GM21717 (cell line): Measurements from ENCODE around the gene POGK.

Source experiments
- ATAC-seq: cut with Tn5 transposase; IDR thresholded peaks from one replicate; pipeline ENCODE4 v1.9.1; 2021; ENCODE audit warnings: mild to moderate bottlenecking, moderate library complexity; ENCODE audit not compliant: unreplicated experiment

Gene POGK

DNA sequence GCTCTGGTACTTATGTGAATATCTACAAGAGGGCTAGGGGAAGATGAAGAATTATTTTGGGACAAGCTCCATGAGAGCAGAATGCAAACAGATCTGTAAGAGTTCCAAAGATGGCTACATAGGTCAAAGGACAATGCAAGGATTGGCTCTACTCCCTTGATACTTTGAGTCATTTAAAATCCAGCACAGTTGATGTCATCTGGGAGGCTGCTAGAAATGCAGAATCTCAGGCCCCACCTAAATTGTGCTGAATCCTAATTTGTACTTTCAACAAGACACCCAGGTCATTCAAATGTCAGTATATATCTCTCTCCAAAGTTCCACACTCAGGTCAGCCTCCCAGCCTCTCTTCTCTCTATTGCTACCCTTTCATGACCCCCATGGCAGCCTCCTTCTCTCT is 60.5 kb downstream of the POGK start:
- no peak for ATAC-seq

DNA sequence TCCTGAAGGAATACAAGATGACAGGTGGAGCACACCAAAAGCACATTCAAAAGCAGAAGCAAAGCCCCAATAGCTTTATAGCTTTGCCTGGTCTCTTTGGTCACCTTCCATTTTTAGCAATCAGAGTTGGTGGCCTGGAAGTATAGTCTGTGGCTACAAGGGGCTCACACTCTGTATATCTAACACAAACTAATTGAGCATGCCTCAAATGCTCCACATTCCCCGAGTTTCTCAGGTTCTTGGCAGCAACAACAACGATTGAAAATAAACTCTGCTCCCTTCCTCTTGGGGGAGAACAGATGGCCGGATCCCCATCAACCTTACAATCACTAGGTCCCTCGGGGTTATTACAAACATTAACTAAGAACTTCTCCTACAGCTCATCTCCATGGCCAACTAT is 61.7 kb downstream of the POGK start:
- ATAC-seq: no peak

DNA sequence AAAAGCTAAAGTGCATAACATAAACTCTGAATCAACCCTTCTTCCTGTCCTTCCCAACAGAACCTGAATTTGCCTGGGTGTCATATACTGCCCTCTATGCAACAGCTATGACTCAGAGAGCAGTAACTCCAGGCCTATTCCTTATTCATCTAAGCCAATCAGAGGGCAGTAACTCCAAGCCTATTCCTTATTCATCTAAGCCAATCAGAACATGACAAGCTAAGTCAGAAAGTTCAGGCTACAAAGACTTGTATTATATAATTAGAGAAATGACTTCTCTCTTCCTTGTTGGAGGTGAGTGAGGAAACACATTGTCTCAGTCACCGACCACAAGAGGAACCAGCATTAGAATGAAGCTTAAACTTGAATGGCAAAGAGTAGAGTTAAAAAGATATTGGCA is 63.0 kb downstream of the POGK start:
- ATAC-seq: no peak

DNA sequence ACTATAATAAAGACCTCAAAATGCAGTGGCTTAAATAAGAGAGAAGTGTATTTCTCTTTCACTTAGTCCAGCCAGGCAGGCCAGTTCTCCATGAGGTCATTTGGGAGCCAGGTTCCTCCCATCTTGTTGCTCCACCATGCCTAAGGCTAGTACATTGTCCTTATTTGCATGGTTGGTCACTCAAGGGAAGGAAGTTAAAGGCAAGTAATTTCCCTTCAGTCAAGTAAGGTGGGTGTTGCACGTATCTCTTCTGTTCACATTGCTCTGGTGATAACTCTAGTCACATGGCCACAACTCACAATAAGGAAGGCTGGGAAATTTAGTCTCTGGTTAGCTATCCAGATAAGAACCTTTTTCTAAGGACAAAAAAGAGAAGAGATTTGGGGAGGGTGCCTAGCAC is 64.0 kb downstream of the POGK start:
- no peak for ATAC-seq

DNA sequence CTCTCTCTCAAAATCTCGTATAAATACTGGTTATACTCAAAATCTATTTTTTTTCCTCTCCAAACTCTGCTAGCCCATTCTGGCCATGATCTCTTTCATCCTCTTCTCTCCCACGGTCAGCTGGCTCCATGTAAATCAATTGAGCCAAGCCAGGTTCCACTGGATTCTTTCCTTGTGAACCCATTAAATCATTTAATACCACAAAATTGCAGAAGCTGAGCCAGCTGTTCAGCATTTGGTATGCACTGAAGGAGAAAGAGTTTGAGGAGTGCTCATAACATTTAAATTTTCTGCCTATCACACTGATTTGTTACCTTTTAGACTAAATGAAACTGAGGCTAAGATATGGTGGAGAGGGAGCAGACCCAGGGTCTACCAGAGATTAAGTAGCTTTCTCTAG is 65.9 kb downstream of the POGK start:
- no peak for ATAC-seq

DNA sequence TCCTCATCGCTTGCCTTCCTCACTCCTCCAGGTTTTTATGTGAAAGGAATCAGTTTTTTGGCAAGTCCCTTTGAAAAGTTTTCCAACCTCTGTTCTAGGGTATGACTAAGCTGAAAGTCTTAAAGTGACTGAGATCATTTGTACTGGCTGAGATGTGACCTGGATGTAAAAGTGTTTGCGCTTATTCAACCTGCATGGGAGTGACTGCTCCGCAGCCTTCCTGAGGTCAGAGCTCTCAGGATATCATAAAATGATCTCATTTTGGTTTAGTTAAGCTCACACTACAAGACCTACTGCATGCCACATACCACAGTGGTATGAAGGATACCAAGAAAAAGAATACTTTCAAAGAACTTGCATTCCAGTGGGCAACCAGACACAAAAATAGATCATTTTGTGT is 66.6 kb downstream of the POGK start:
- no peak for ATAC-seq
